Measurements from ENCODE around the gene SHCBP1L. TPM values are rescaled to one million over a fixed set of nuclear protein-coding genes. Genes with fewer than 3 reads are reported as not detected.
"Not testable (repeated sequence)": the region's sequence is repeated elsewhere in the genome, so short reads cannot be mapped to it uniquely, and the experiment has no call there.

SHCBP1L gene
- total and polyA plus RNA-seq, 2 donors (not counting 1 experiment from before 2014, with no cell fraction given), result not detected

DNA sequence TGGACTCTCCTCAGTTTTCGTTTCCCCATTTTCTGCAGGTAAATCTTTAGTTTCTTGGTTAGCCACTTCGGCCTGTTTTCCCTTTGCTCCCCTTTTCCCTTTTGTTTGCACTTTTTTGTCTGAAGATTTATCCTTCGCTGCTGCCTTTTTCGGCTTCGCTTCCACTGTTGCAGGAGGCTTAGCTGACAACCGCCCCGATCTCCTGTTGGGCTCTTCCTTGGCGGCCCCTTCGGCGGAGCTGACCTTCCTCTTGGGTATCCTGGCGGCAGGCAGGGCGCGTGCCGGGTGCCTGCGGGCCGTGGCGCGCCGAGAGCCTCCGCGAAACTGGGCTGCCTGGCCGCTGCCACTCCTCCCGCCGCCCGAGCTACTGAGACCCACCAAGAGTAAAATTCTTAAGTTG is 10.8 kb downstream of the SHCBP1L start:
- H2AFZ ChIP-seq (ENCODE audit: insufficient read depth, low read depth, low read length, poor library complexity, severe bottlenecking); H3K79me2 ChIP-seq (ENCODE audit: control insufficient read depth, insufficient read depth, low read length); H3K27ac Mint-ChIP-seq; H3K27ac ChIP-seq (ENCODE audit: low read length in 2 of 2); DNase-seq; CTCF ChIA-PET; H3K4me1 ChIP-seq (ENCODE audit: control insufficient read depth in 2 of 2, insufficient read depth in 2 of 2, low read length in 2 of 2); ATAC-seq (ENCODE audit: low read depth); H3K36me3 ChIP-seq (replicated peaks in 1 of 2; ENCODE audit: control extremely low read depth in 1 of 2, control insufficient read depth in 1 of 2, extremely low read depth in 1 of 2, insufficient read depth in 2 of 2, low read length in 1 of 2); H3K4me3 Mint-ChIP-seq; H4K20me1 ChIP-seq (ENCODE audit: control insufficient read depth, insufficient read depth, low read length, poor library complexity, severe bottlenecking); H3K9ac ChIP-seq (ENCODE audit: low read length); H3K9me3 ChIP-seq (ENCODE audit: control extremely low read depth in 1 of 3, control insufficient read depth in 2 of 3, insufficient read depth in 1 of 3, low read length in 2 of 3); H3K27me3 ChIP-seq (replicated peaks in 1 of 4; ENCODE audit: control extremely low read depth in 1 of 4, control insufficient read depth in 3 of 4, insufficient read depth in 4 of 4, low read length in 3 of 4); H3K4me3 ChIP-seq (ENCODE audit: control extremely low read depth in 1 of 5, extremely low read depth in 1 of 5, insufficient read depth in 1 of 5, low read depth in 2 of 5, low read length in 4 of 5); H3K4me2 ChIP-seq (replicated peaks; ENCODE audit: low read depth, low read length, poor library complexity, severe bottlenecking); POLR2A ChIA-PET; intact Hi-C loops (cut with micrococcal nuclease); H3K4me1 Mint-ChIP-seq; H3K9me3 Mint-ChIP-seq (ENCODE audit: insufficient read depth): not testable (repeated sequence)
- H3K27me3 Mint-ChIP-seq, result peaks cover 42% of the 10 kb centered on the region
- WGBS (ENCODE audit: insufficient coverage), result 11% methylated on average over 12 of the region's 25 CpGs

- H3K27me3 Mint-ChIP-seq, result peaks cover 33% of the 10 kb centered on the region
- CTCF ChIA-PET, result no interaction called here
These were observed 13.6 kb downstream of the SHCBP1L start for GRCh38 chr1:182939413-182939812.

More at GRCh38 chr1:182939413-182939812, 13.6 kb downstream of the SHCBP1L start:
- TF ChIP-seq EZH2 (IDR thresholded peaks at IDR 0.05; ENCODE audit: borderline replicate concordance, insufficient read depth, low read depth, low read length, poor library complexity, severe bottlenecking), result no peak
- TF ChIP-seq, protein P1, sequence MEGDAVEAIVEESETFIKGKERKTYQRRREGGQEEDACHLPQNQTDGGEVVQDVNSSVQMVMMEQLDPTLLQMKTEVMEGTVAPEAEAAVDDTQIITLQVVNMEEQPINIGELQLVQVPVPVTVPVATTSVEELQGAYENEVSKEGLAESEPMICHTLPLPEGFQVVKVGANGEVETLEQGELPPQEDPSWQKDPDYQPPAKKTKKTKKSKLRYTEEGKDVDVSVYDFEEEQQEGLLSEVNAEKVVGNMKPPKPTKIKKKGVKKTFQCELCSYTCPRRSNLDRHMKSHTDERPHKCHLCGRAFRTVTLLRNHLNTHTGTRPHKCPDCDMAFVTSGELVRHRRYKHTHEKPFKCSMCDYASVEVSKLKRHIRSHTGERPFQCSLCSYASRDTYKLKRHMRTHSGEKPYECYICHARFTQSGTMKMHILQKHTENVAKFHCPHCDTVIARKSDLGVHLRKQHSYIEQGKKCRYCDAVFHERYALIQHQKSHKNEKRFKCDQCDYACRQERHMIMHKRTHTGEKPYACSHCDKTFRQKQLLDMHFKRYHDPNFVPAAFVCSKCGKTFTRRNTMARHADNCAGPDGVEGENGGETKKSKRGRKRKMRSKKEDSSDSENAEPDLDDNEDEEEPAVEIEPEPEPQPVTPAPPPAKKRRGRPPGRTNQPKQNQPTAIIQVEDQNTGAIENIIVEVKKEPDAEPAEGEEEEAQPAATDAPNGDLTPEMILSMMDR (IDR thresholded peaks at IDR 0.05), result no peak
- no peaks in the 10 kb centered on the region for H3K4me1 Mint-ChIP-seq
- no peak overlapping the region for H3K9ac ChIP-seq (ENCODE audit: low read length)
- H3K9me3 ChIP-seq (ENCODE audit: control extremely low read depth in 1 of 3, control insufficient read depth in 2 of 3, insufficient read depth in 1 of 3, low read length in 2 of 3), result peaks cover 0 to 1% (median 0%) of the 10 kb centered on the region in 3 donors
- WGBS (ENCODE audit: insufficient coverage), result no CpG with 5 or more reads among the region's 2 CpGs
- H3K4me3 Mint-ChIP-seq, result no peak overlapping the region
- H2AFZ ChIP-seq (ENCODE audit: insufficient read depth, low read depth, low read length, poor library complexity, severe bottlenecking), result no peak overlapping the region
- no peak overlapping the region for H3K4me3 ChIP-seq (ENCODE audit: control extremely low read depth in 1 of 5, extremely low read depth in 1 of 5, insufficient read depth in 1 of 5, low read depth in 2 of 5, low read length in 4 of 5)
- DNase-seq (no peak), ATAC-seq (ENCODE audit: low read depth) (no peak)
- H3K4me1 ChIP-seq (ENCODE audit: control insufficient read depth in 2 of 2, insufficient read depth in 2 of 2, low read length in 2 of 2), result no peaks in the 10 kb centered on the region
- H3K36me3 ChIP-seq (replicated peaks in 1 of 2; ENCODE audit: control extremely low read depth in 1 of 2, control insufficient read depth in 1 of 2, extremely low read depth in 1 of 2, insufficient read depth in 2 of 2, low read length in 1 of 2), result no peaks in the 10 kb centered on the region
- POLR2A ChIA-PET, result no interaction called here
- H3K4me2 ChIP-seq (replicated peaks; ENCODE audit: low read depth, low read length, poor library complexity, severe bottlenecking), result no peak overlapping the region
- H4K20me1 ChIP-seq (ENCODE audit: control insufficient read depth, insufficient read depth, low read length, poor library complexity, severe bottlenecking), result no peaks in the 10 kb centered on the region
- intact Hi-C loops (cut with micrococcal nuclease), result no loop called here
- H3K27ac ChIP-seq (ENCODE audit: low read length in 2 of 2), result no peak overlapping the region
- peaks cover 5% of the 10 kb centered on the region for H3K9me3 Mint-ChIP-seq (ENCODE audit: insufficient read depth)
- H3K79me2 ChIP-seq (ENCODE audit: control insufficient read depth, insufficient read depth, low read length), result no peaks in the 10 kb centered on the region
- H3K27me3 ChIP-seq (replicated peaks in 1 of 4; ENCODE audit: control extremely low read depth in 1 of 4, control insufficient read depth in 3 of 4, insufficient read depth in 4 of 4, low read length in 3 of 4), result peaks cover 0 to 6% (median 2%) of the 10 kb centered on the region in 4 experiments
- H3K27ac Mint-ChIP-seq, result no peak overlapping the region

Data from B cell (primary cell).